ENCODE measurements around the gene ZNF814. TPM values are rescaled to one million over a fixed set of nuclear protein-coding genes. Genes with fewer than 3 reads are reported as not detected.
A peak's percentile ranks its signal among the peaks of the same experiment; 100 is the strongest.
"Not testable (repeated sequence)": the region's sequence is repeated elsewhere in the genome, so short reads cannot be mapped to it uniquely, and the experiment has no call there.

ZNF814 gene
- total RNA-seq, 2 donors from 2014 or later: 10.7 to 13.3 TPM

DNA sequence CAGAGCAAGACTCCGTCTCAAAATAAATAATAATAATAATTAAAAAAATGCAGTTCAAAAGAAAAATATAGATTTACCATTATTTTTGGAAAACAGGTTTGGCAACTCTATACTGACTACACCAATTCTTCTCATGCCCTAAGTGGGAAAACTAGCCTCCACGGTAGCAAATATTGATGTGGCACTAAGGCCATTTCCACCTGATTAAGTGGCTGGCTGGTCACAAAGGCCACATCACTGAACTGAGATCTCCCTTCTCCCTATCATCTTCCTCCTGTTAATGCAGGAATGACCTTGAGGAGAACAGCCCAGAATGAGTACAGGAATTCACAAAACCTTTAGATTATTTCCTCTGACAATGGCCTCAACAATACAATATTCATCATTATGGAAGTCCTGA, 18.6 kb downstream of the ZNF814 start:
- intact Hi-C loops (cut with DNase I): no loop called here
- no peak for DNase-seq (ENCODE audit: low spot score)

DNA sequence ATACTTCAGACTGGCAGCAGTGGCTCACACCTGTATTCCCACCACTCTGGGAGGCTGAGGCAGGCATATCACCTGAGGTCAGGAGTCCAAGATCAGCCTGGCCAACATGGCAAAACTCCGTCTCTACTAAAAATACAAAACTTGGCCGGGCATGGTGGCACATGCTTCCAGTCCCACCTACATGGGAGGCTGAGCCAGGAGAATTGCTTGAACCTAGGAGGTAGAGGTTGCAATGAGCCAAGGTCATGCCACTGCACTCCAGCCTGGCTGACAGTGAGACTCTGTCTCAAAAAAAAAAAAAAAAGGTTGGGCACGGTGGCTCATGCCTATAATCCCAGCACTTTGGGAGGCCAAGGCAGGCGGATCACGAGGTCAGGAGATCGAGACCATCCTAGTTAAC, 19.2 kb downstream of the ZNF814 start:
- DNase-seq (ENCODE audit: low spot score); intact Hi-C loops (cut with DNase I): not testable (repeated sequence)

- no peak for DNase-seq (ENCODE audit: low spot score)
- intact Hi-C loops (cut with DNase I): no loop called here
Observed at GRCh38 chr19:57867868-57868492, 20.9 kb downstream of the ZNF814 start.

GRCh38 chr19:57862351-57862750, 26.5 kb downstream of the ZNF814 start:
- intact Hi-C loops (cut with DNase I); DNase-seq (ENCODE audit: low spot score): not testable (repeated sequence)

DNA sequence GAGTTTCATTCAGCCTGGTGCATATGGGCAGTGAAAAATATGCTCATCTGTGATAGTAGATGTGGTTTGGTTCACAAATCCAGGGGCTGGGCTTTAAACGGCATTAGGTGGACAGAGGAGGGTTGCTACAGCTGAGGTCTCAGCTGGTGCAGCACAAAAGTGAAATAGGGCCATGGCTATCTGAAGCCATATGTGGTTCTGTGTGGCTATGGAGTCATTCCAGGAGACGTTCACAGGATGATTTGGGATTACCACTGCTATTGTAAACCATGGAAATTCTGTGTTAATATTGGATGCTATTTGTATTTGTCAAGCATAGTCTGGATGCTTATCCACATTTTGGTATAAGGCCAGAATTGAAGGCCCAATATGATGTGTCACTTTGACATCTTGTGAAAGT, 34.7 kb downstream of the ZNF814 start:
- DNase-seq (ENCODE audit: low spot score); intact Hi-C loops (cut with DNase I): not testable (repeated sequence)

- intact Hi-C loops (cut with DNase I); DNase-seq (ENCODE audit: low spot score): not testable (repeated sequence)
Observed at GRCh38 chr19:57851812-57852603, 36.8 kb downstream of the ZNF814 start.

DNA sequence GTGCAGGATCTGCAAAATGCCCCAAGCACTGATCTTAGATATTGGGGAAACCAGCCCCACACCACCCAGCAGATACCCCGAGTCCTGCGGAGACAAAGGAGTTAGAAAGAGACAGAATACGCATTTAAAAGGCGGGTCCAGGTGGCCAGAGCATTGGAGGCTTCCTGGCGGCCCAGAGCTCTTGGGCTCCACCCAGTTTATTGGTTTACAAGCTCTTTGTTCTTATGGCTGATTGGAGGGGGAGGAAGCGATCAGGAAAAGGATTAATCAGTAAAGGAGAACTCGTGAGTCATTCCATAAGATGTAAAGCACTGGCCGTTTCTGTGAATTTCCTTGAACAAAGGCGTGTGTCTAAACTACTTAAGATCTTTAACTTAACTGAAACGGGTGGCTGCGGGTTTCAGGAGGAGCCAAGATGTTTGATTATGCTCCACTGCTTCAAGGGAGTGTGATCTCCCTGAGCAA, 38.3 kb downstream of the ZNF814 start:
- intact Hi-C loops (cut with DNase I): no loop called here
- DNase-seq (ENCODE audit: low spot score): no peak

DNA sequence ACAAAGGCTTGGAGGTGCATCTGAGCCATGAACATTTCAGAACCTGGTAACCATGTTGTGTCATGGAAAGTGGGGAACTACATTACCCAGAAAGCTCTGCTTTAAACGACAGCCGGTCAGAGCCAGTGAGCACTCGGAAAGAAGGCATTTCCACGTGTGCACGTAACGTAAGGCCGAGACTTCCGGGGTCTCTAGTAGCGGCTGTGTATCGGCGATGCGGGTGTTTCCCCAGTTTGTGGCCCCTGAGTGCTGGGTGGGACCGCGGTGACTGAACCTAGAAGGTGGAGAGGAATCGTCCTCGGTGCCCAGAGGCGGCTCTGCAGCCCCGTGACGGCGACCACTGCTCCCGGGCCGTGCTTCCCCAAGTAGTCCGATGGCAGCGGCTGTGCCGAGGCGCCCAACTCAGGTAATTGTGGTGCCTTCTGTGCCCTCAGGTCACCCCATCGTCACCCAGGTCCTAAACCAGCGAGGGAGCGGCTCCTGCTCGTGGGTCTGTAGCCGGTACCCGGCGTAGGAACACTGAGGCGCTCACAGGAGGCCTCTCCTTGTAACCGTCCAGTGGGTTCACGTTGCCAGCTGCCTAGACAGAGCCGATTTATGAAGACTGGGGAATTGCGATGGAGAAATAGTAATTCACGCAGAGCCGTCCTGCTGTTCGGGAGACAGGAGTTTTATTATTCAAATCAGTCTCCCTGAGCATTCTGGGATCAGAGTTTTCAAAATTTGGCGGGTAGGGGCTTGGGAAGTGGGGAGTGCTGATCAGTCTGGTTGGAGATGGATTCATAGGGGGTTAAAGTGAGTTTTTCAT, 39.0 kb downstream of the ZNF814 start, which contains the start of gene ZNF587:
Gene ZNF587 (plus strand): TSS at position 194 of the 808 bp plus-strand sequence. CDS start 180 bp downstream, at position 374.
- DNase-seq (ENCODE audit: low spot score): peak; percentile 89
- intact Hi-C loops (cut with DNase I): not testable (repeated sequence)

- intact Hi-C loops (cut with DNase I); DNase-seq (ENCODE audit: low spot score): not testable (repeated sequence)
Observed at GRCh38 chr19:57849162-57849665, 39.6 kb downstream of the ZNF814 start.

DNA sequence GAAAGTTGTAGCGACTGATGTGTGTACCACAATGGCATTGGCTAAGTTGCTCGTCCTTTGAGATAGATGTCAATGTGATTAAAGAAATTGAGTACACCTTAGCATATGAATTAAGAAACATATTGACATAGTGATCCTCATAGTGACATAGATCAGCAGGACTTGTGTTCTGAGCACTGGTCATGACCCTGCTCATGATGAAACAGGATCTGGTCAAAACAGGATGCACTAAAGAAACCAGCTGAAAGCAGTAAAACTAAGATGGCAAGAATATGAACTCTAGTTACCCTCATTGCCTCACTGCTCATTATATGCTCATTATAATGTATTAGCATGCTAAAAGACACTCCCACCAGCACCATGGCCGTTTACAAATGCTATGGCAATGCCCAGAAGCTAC, 41.7 kb downstream of the ZNF814 start:
- intact Hi-C loops (cut with DNase I); DNase-seq (ENCODE audit: low spot score): not testable (repeated sequence)

GRCh38 chr19:57841122-57841763, 47.6 kb downstream of the ZNF814 start:
- intact Hi-C loops (cut with DNase I): no loop called here
- DNase-seq (ENCODE audit: low spot score): no peak

GRCh38 chr19:57838622-57839191, 50.1 kb downstream of the ZNF814 start:
- intact Hi-C loops (cut with DNase I): not testable (repeated sequence)

DNA sequence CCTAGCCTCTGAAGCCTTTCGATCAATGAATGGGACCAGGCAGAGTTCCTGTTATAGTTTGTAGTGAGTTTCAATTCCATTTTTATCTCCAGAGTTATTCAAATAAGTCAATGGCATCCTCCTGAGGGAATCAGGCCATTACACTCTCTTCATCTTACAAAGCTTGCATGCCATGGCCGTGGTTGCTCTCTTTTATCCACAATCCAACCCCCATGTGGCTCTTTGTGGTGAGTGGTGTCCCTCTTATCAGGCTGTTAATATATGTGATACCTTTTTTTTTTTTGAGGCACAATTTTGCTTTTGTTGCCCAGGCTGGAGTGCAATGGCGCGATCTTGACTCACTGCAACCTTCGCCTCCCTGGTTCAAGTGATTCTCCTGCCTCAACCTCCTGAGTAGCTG, 51.8 kb downstream of the ZNF814 start:
- DNase-seq (ENCODE audit: low spot score); intact Hi-C loops (cut with DNase I): not testable (repeated sequence)

More at GRCh38 chr19:57838622-57839191, 50.1 kb downstream of the ZNF814 start:
- DNase-seq (ENCODE audit: low spot score): not testable (repeated sequence)

GRCh38 chr19:57830071-57830602, 58.7 kb downstream of the ZNF814 start, which contains the start of gene ZNF587B:
Gene ZNF587B (plus strand): TSS chr19:57830299. CDS start chr19:57830529, 230 bp downstream.
- intact Hi-C loops (cut with DNase I): no loop called here
- peak; percentile 85 for DNase-seq (ENCODE audit: low spot score)

GRCh38 chr19:57829316-57829715, 59.5 kb downstream of the ZNF814 start:
- intact Hi-C loops (cut with DNase I): no loop called here
- DNase-seq (ENCODE audit: low spot score): no peak

GRCh38 chr19:57825511-57825910, 63.3 kb downstream of the ZNF814 start:
- DNase-seq (ENCODE audit: low spot score): no peak
- intact Hi-C loops (cut with DNase I): no loop called here

DNA sequence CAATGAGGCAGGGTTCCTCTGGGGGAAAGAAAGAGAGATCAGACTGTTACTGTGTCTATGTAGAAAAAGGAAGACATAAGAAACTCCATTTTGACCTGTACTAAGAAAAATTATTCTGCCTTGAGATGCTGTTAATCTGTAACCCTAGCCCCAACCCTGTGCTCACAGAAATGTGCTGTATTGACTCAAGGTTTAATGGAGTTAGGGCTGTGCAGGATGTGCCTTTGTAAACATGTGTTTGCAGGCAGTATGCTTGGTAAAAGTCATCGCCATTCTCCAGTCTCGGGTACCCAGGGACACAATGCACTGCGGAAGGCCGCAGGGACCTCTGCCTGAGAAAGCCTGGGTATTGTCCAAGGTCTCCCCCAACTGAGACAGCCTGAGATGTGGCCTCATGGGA, 65.2 kb downstream of the ZNF814 start:
- DNase-seq (ENCODE audit: low spot score); intact Hi-C loops (cut with DNase I): not testable (repeated sequence)

GRCh38 chr19:57823155-57823554, 65.7 kb downstream of the ZNF814 start:
- intact Hi-C loops (cut with DNase I): not testable (repeated sequence)

More at GRCh38 chr19:57823155-57823554, 65.7 kb downstream of the ZNF814 start:
- DNase-seq (ENCODE audit: low spot score): not testable (repeated sequence)
